Measurements from ENCODE around the gene ZBED4. TPM values are rescaled to one million over a fixed set of nuclear protein-coding genes. Genes with fewer than 3 reads are reported as not detected.

The ZBED4 gene
- total RNA-seq, 2 experiments from 2014 or later: 14.8 to 15.0 TPM

DNA sequence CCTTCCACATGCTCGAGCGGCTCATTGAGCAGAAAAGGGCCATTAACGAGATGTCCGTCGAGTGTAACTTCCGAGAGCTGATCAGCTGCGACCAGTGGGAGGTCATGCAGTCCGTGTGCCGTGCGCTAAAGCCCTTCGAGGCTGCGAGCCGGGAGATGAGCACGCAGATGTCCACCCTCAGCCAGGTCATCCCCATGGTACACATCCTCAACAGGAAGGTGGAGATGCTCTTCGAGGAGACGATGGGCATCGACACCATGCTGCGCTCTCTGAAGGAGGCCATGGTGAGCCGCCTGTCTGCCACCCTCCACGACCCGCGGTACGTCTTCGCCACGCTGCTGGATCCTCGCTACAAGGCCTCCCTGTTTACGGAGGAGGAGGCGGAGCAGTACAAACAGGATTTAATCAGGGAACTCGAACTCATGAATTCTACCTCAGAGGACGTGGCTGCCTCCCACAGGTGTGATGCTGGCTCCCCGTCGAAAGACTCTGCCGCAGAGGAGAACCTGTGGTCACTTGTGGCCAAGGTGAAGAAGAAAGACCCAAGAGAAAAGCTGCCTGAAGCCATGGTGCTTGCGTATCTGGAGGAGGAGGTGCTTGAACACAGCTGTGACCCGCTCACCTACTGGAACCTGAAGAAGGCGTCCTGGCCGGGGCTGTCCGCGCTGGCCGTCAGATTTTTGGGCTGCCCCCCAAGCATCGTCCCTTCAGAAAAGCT lies 32.9 kb downstream of the ZBED4 start:
- ATAC-seq (ENCODE audit: poor library complexity) (no peak), DNase-seq (no peak)
- TF ChIP-seq, protein P1, sequence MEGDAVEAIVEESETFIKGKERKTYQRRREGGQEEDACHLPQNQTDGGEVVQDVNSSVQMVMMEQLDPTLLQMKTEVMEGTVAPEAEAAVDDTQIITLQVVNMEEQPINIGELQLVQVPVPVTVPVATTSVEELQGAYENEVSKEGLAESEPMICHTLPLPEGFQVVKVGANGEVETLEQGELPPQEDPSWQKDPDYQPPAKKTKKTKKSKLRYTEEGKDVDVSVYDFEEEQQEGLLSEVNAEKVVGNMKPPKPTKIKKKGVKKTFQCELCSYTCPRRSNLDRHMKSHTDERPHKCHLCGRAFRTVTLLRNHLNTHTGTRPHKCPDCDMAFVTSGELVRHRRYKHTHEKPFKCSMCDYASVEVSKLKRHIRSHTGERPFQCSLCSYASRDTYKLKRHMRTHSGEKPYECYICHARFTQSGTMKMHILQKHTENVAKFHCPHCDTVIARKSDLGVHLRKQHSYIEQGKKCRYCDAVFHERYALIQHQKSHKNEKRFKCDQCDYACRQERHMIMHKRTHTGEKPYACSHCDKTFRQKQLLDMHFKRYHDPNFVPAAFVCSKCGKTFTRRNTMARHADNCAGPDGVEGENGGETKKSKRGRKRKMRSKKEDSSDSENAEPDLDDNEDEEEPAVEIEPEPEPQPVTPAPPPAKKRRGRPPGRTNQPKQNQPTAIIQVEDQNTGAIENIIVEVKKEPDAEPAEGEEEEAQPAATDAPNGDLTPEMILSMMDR (IDR thresholded peaks at IDR 0.05): no peak
- H3K4me3 ChIP-seq (ENCODE audit: low read length): no peak overlapping the region
- peaks cover 23% of the 10 kb centered on the region for H3K4me1 Mint-ChIP-seq (ENCODE audit: low read depth)
- no peak overlapping the region for H3K4me3 Mint-ChIP-seq
- H3K9me3 ChIP-seq (ENCODE audit: control insufficient read depth in 1 of 2, insufficient read depth in 1 of 2, low read length in 2 of 2): peaks cover 0 to 8% of the 10 kb centered on the region in 2 experiments
- H3K27me3 ChIP-seq (ENCODE audit: control insufficient read depth in 1 of 2, insufficient read depth in 2 of 2, low read length in 2 of 2): no peaks in the 10 kb centered on the region
- H3K9me3 Mint-ChIP-seq: peaks cover 4% of the 10 kb centered on the region
- intact Hi-C loops (cut with DNase I, micrococcal nuclease): no loop called here
- no peak overlapping the region for H3K27ac Mint-ChIP-seq
- H3K4me1 ChIP-seq (ENCODE audit: insufficient read depth, low read length): peaks cover 2% of the 10 kb centered on the region
- ChIA-PET POLR2A (no interaction called here), CTCF (no interaction called here)
- no peak overlapping the region for H3K27ac ChIP-seq (ENCODE audit: low read depth in 1 of 2, low read length in 2 of 2)
- no peaks in the 10 kb centered on the region for H3K27me3 Mint-ChIP-seq
- peaks cover 64% of the 10 kb centered on the region for H3K36me3 ChIP-seq (ENCODE audit: insufficient read depth, low read length)
- peaks cover 78% of the 10 kb centered on the region for H3K36me3 Mint-ChIP-seq (ENCODE audit: low read depth)

DNA sequence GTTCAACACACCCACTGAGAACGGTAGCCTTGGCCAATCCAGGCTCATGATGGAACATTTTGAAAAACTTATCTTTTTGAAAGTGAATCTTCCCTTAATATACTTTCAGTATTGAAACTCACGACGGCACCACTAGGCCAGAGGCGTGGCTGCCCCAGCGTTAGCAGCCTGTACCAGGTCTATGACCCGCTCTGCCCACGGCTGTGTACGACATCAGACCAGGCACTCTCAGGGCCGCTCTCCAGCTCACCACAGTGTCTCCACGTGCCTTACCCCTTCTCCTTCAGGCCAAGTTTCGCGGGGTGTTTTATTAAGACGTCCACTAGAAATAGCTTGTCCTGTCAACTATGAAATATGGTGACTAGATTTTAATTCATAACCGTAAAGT lies 33.4 kb downstream of the ZBED4 start:
- intact Hi-C loops (cut with DNase I, micrococcal nuclease): no loop called here
- ChIA-PET POLR2A (no interaction called here), CTCF (no interaction called here)

DNA sequence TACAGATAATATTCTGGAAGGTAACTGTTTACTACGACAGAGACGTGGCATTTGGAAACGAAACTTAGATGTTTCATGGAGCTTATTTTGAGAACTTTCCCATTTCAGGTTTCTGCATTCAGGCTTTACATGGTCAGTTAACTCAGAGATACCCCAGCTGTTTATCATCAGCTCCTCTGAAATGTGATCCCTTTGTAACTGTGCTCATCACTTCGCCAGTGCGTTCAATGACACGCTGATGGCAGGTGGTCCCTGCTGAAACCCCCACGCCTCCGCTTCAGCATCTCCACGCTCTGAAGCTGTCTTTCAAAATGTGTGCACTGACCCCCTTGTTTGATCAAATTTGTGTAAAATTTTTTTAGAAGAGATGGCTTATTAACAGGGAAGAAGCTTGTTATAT lies 34.1 kb downstream of the ZBED4 start:
- TF ChIP-seq, protein P1 (IDR thresholded peaks at IDR 0.05): no peak
- no peak for ATAC-seq (ENCODE audit: poor library complexity)
- no peaks in the 10 kb centered on the region for H3K27me3 ChIP-seq (ENCODE audit: control insufficient read depth in 1 of 2, insufficient read depth in 2 of 2, low read length in 2 of 2)
- H3K4me1 Mint-ChIP-seq (ENCODE audit: low read depth): peaks cover 12% of the 10 kb centered on the region
- POLR2A ChIA-PET: interaction anchor here (0.6 kb wide), 1 partner anchor 31 kb away, joined by 3 read pairs; the partner anchor contains the start of gene CRELD2
- H3K4me3 Mint-ChIP-seq: no peak overlapping the region
- peaks cover 4% of the 10 kb centered on the region for H3K9me3 Mint-ChIP-seq
- CTCF ChIA-PET: no interaction called here
- H3K4me3 ChIP-seq (ENCODE audit: low read length): no peak overlapping the region
- peaks cover 70% of the 10 kb centered on the region for H3K36me3 ChIP-seq (ENCODE audit: insufficient read depth, low read length)
- H3K27me3 Mint-ChIP-seq: no peaks in the 10 kb centered on the region
- no peak overlapping the region for H3K27ac ChIP-seq (ENCODE audit: low read depth in 1 of 2, low read length in 2 of 2)
- peaks cover 86% of the 10 kb centered on the region for H3K36me3 Mint-ChIP-seq (ENCODE audit: low read depth)
- intact Hi-C loops (cut with DNase I, micrococcal nuclease): no loop called here
- no peak overlapping the region for H3K27ac Mint-ChIP-seq
- peaks cover 0 to 13% of the 10 kb centered on the region in 2 experiments for H3K9me3 ChIP-seq (ENCODE audit: control insufficient read depth in 1 of 2, insufficient read depth in 1 of 2, low read length in 2 of 2)
- H3K4me1 ChIP-seq (ENCODE audit: insufficient read depth, low read length): no peaks in the 10 kb centered on the region
- DNase-seq: no peak

More for the DNA sequence above, 33.4 kb downstream of the ZBED4 start:
- TF ChIP-seq, protein P1 (IDR thresholded peaks at IDR 0.05): no peak
- Histone ChIP-seq H3K27ac (ENCODE audit: low read depth in 1 of 2, low read length in 2 of 2) (no peak overlapping the region), H3K9me3 (ENCODE audit: control insufficient read depth in 1 of 2, insufficient read depth in 1 of 2, low read length in 2 of 2) (peaks cover 0 to 9% of the 10 kb centered on the region in 2 experiments), H3K4me3 (ENCODE audit: low read length) (no peak overlapping the region), H3K4me1 (ENCODE audit: insufficient read depth, low read length) (no peaks in the 10 kb centered on the region), H3K36me3 (ENCODE audit: insufficient read depth, low read length) (peaks cover 65% of the 10 kb centered on the region), H3K27me3 (ENCODE audit: control insufficient read depth in 1 of 2, insufficient read depth in 2 of 2, low read length in 2 of 2) (no peaks in the 10 kb centered on the region)
- peaks cover 4% of the 10 kb centered on the region for H3K9me3 Mint-ChIP-seq
- H3K27me3 Mint-ChIP-seq: no peaks in the 10 kb centered on the region
- ATAC-seq (ENCODE audit: poor library complexity): no peak
- H3K4me1 Mint-ChIP-seq (ENCODE audit: low read depth): peaks cover 18% of the 10 kb centered on the region
- H3K27ac Mint-ChIP-seq: no peak overlapping the region
- H3K36me3 Mint-ChIP-seq (ENCODE audit: low read depth): peaks cover 81% of the 10 kb centered on the region
- DNase-seq: no peak
- no peak overlapping the region for H3K4me3 Mint-ChIP-seq
